Measurements from ENCODE around the gene HCK. TPM values are rescaled to one million over a fixed set of nuclear protein-coding genes. Genes with fewer than 3 reads are reported as not detected.

Gene HCK
- total RNA-seq, 1 donor from 2014 or later: 0.54 TPM

DNA sequence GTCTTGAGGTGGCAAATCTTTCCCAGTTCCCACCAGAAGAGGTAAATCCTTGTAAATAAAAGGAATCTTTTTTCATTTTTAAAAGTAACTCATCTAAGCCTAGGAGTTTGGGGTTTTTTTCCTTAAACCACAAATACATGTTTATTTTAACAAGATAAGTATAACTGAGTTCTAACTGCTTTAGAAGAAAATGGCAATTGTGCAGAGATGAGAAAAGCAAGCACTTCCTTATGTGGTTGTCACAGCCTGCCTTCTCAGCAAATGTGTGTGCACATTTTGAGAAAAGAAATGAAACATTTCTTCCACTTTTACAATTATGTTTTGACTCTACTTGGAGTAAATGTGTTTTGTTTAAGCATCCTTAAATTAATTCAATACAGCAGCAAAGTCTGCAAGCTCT, 17.7 kb downstream of the HCK start:
- Mint-ChIP-seq H3K27ac (ENCODE audit: unreplicated experiment) (no peak overlapping the region), H3K4me1 (ENCODE audit: unreplicated experiment) (no peaks in the 10 kb centered on the region), H3K9me3 (ENCODE audit: unreplicated experiment) (no peaks in the 10 kb centered on the region), H3K27me3 (ENCODE audit: unreplicated experiment) (peaks cover 7% of the 10 kb centered on the region), H3K36me3 (ENCODE audit: low read depth, unreplicated experiment) (no peaks in the 10 kb centered on the region), H3K4me3 (ENCODE audit: unreplicated experiment) (no peak overlapping the region)
- TF ChIP-seq, protein P1, sequence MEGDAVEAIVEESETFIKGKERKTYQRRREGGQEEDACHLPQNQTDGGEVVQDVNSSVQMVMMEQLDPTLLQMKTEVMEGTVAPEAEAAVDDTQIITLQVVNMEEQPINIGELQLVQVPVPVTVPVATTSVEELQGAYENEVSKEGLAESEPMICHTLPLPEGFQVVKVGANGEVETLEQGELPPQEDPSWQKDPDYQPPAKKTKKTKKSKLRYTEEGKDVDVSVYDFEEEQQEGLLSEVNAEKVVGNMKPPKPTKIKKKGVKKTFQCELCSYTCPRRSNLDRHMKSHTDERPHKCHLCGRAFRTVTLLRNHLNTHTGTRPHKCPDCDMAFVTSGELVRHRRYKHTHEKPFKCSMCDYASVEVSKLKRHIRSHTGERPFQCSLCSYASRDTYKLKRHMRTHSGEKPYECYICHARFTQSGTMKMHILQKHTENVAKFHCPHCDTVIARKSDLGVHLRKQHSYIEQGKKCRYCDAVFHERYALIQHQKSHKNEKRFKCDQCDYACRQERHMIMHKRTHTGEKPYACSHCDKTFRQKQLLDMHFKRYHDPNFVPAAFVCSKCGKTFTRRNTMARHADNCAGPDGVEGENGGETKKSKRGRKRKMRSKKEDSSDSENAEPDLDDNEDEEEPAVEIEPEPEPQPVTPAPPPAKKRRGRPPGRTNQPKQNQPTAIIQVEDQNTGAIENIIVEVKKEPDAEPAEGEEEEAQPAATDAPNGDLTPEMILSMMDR (IDR thresholded peaks at IDR 0.05; ENCODE audit: unreplicated experiment): no peak
- no peak for DNase-seq (ENCODE audit: low spot score)

DNA sequence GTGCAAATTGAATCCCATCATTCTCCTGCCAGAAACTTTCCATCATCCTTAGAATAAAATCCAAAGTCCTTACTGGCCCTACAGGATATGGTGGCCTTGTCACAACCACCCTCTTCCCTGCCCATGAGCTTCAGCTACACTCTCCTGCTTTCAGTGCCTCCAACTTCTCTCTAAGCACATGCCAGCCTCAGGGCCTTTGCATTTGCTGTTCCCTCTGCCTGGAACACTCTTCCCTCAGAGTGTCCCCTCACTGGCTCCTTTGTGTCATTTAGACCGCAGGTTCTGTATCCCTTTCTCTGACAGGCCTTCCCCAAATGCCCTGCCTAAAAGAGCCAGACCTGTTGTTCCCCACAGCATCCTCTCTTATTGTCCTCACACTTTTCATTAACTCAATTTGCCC, 18.2 kb downstream of the HCK start:
- TF ChIP-seq, protein P1 (IDR thresholded peaks at IDR 0.05; ENCODE audit: unreplicated experiment): no peak
- DNase-seq (ENCODE audit: low spot score): no peak
- Mint-ChIP-seq H3K4me3 (ENCODE audit: unreplicated experiment) (no peak overlapping the region), H3K27me3 (ENCODE audit: unreplicated experiment) (peaks cover 7% of the 10 kb centered on the region), H3K4me1 (ENCODE audit: unreplicated experiment) (no peaks in the 10 kb centered on the region), H3K36me3 (ENCODE audit: low read depth, unreplicated experiment) (no peaks in the 10 kb centered on the region), H3K9me3 (ENCODE audit: unreplicated experiment) (no peaks in the 10 kb centered on the region), H3K27ac (ENCODE audit: unreplicated experiment) (no peak overlapping the region)

DNA sequence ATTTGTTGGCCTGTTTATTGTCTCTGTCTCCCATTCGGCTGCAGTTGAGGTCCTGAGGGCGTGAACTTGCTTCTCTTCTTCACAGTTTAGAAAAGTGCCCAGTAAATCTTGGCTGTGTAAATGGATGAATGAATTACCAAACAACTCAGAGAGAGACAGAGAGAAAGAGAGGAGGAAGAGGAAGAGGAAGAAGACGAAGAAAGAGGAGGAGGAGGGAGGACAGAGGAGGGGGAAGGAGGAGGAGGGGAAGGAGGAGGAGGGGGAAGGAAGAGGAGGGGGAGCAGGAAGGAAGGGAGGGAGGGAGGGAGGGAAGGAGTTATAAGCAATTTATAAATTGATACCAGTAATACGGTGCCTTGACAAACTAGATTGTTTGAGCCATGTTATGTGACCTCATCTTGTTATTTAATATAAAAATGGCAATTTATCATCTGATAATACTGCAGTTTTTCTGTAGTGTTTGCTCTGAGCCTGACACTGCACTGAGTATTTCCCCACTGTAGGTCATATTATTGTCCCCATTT, 18.7 kb downstream of the HCK start:
- no peaks in the 10 kb centered on the region for H3K4me1 Mint-ChIP-seq (ENCODE audit: unreplicated experiment)
- no peak for DNase-seq (ENCODE audit: low spot score)
- no peak overlapping the region for H3K27ac Mint-ChIP-seq (ENCODE audit: unreplicated experiment)
- no peak overlapping the region for H3K4me3 Mint-ChIP-seq (ENCODE audit: unreplicated experiment)
- H3K27me3 Mint-ChIP-seq (ENCODE audit: unreplicated experiment): peaks cover 8% of the 10 kb centered on the region
- H3K36me3 Mint-ChIP-seq (ENCODE audit: low read depth, unreplicated experiment): no peaks in the 10 kb centered on the region
- TF ChIP-seq, protein P1 (IDR thresholded peaks at IDR 0.05; ENCODE audit: unreplicated experiment): no peak
- H3K9me3 Mint-ChIP-seq (ENCODE audit: unreplicated experiment): no peaks in the 10 kb centered on the region

DNA sequence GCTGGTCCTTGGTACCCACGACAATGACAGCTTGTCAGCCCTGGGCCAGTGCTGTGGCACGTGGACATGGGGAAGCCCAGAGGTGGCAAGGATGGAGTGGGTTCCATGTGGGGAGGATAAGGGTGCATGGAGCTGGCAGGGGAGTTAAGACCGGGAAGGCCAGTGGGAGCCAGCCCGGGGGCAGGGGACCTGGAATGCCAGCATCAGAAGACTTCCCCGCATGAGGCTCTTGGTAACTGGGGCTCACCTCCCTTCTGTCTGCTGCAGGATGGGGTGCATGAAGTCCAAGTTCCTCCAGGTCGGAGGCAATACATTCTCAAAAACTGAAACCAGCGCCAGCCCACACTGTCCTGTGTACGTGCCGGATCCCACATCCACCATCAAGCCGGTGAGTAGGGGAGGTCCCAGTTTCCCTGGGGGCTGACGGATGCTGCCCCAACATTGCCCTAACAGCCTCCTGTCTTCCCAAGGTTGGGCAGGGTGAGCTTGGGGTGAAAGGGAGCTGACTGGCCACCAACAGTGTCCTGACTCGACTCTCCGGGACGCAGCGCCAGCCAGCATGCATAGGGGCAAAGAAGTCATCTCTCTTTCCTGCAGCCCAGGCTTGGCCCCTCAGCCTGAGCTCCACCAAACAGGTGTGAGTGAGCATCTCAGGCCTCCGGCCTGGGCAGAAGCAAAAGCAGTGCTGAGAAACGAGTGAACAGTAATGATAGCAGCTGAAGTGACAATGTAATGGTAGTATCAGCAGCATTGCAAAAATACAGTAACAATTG, 19.5 kb downstream of the HCK start:
- peaks cover 11% of the 10 kb centered on the region for H3K27me3 Mint-ChIP-seq (ENCODE audit: unreplicated experiment)
- no peaks in the 10 kb centered on the region for H3K4me1 Mint-ChIP-seq (ENCODE audit: unreplicated experiment)
- no peaks in the 10 kb centered on the region for H3K36me3 Mint-ChIP-seq (ENCODE audit: low read depth, unreplicated experiment)
- TF ChIP-seq, protein P1 (IDR thresholded peaks at IDR 0.05; ENCODE audit: unreplicated experiment): no peak
- no peaks in the 10 kb centered on the region for H3K9me3 Mint-ChIP-seq (ENCODE audit: unreplicated experiment)
- no peak for DNase-seq (ENCODE audit: low spot score)
- no peak overlapping the region for H3K4me3 Mint-ChIP-seq (ENCODE audit: unreplicated experiment)
- H3K27ac Mint-ChIP-seq (ENCODE audit: unreplicated experiment): no peak overlapping the region

DNA sequence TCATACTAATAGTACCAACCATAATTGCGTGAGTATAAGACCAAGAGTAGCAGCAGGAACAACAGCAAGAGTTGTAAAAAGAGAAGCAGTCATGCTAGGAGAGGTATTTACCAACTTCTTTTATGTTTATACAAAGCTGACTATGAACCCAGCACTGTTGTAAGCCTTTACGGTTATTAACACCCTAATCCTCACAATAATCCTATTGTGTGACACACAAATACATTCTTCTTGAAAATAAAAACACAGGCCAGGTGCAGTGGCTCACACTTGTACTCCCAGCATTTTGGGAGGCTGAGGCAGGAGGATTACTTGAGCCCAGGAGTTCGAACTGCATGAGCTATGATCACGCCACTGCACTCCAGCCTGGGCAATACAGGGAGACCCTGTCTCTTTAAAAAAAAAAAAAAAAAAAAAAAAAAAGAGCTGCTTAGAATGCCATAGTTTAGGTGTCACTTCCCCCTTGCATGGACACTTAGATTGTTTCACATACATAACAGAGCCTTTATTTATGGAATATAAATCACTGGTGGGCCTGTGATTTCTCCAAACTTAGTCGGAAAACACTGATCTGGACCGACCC, 20.2 kb downstream of the HCK start:
- no peak overlapping the region for H3K27ac Mint-ChIP-seq (ENCODE audit: unreplicated experiment)
- no peak overlapping the region for H3K4me3 Mint-ChIP-seq (ENCODE audit: unreplicated experiment)

More for the DNA sequence above, 20.2 kb downstream of the HCK start:
- no peak for DNase-seq (ENCODE audit: low spot score)
- Mint-ChIP-seq H3K9me3 (ENCODE audit: unreplicated experiment) (no peaks in the 10 kb centered on the region), H3K36me3 (ENCODE audit: low read depth, unreplicated experiment) (no peaks in the 10 kb centered on the region), H3K4me1 (ENCODE audit: unreplicated experiment) (peaks cover 2% of the 10 kb centered on the region), H3K27me3 (ENCODE audit: unreplicated experiment) (peaks cover 11% of the 10 kb centered on the region)
- TF ChIP-seq, protein P1 (IDR thresholded peaks at IDR 0.05; ENCODE audit: unreplicated experiment): no peak
